Measurements from ENCODE around the gene COMMD10.
A peak's percentile ranks its signal among the peaks of the same experiment; 100 is the strongest.
"Not testable (repeated sequence)": the region's sequence is repeated elsewhere in the genome, so short reads cannot be mapped to it uniquely, and the experiment has no call there.

Gene COMMD10

GRCh38 chr5:116078199-116078598 lies 6.6 kb upstream of the COMMD10 start:
- Histone ChIP-seq H3K4me2 (ENCODE audit: low read length, poor library complexity, severe bottlenecking) (no peak overlapping the region), H4K8ac (ENCODE audit: low read length) (no peak overlapping the region), H3K27me3 (ENCODE audit: control insufficient read depth in 1 of 2, insufficient read depth in 1 of 2, low read length in 2 of 2) (no peaks in the 10 kb centered on the region), H4K91ac (ENCODE audit: low read length) (no peak overlapping the region), H3K4me3 (ENCODE audit: insufficient read depth in 1 of 2, low read depth in 1 of 2, low read length in 2 of 2) (no peak overlapping the region), H3K9ac (ENCODE audit: low read length) (no peak overlapping the region), H2BK120ac (ENCODE audit: low read depth, low read length) (no peak overlapping the region), H3K23ac (ENCODE audit: low read length in 2 of 2) (no peak overlapping the region), H3K18ac (ENCODE audit: low read depth in 1 of 2, low read length in 2 of 2) (no peak overlapping the region), H3K79me1 (replicated peaks; ENCODE audit: low read length, poor library complexity, severe bottlenecking) (peaks cover 5% of the 10 kb centered on the region), H3K27ac (ENCODE audit: low read length, poor library complexity, severe bottlenecking) (no peak overlapping the region), H2BK15ac (ENCODE audit: low read depth, poor library complexity, severe bottlenecking) (no peak overlapping the region), H2AFZ (ENCODE audit: low read depth, low read length) (no peak overlapping the region), H3K4ac (ENCODE audit: low read depth in 1 of 2, low read length in 2 of 2) (no peak overlapping the region), H3K36me3 (ENCODE audit: control insufficient read depth in 1 of 2, insufficient read depth in 2 of 2, low read depth in 1 of 2, low read length in 2 of 2) (peaks cover 0 to 6% of the 10 kb centered on the region in 2 experiments), H2BK12ac (ENCODE audit: low read length in 2 of 2) (no peak overlapping the region), H2BK5ac (ENCODE audit: low read depth, low read length, poor library complexity, severe bottlenecking) (no peak overlapping the region), H3K14ac (ENCODE audit: low read length in 2 of 2) (no peak overlapping the region), H3K9me3 (ENCODE audit: control insufficient read depth, low read length) (no peaks in the 10 kb centered on the region), H3K4me1 (ENCODE audit: control insufficient read depth, insufficient read depth, low read depth, low read length) (no peaks in the 10 kb centered on the region), H2AK5ac (ENCODE audit: low read length, severe bottlenecking) (no peak overlapping the region)
- WGBS = 96% methylated on average over 5 of the region's 5 CpGs
- DNase-seq = no peak

DNA sequence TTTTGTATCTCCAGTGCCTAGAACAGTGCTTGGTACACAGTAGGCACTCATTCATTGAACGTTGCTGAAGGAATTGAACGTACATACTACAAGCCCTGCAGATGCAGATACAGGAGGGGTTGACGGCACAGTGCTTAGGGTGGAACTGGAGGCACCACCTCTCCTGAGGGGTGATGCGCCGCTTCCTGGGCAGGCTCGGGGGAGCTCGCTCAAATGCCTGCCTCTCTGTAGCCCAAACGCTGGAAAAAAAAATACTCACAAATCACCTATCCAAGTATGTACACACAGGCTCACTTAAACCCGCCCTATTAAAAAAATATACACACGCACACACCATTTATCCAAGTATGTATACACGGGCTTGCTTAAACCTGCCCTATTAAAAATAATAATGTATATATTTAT lies 536 bp upstream of the COMMD10 start:
- H3K79me1 ChIP-seq (replicated peaks; ENCODE audit: low read length, poor library complexity, severe bottlenecking) = peaks cover 13% of the 10 kb centered on the region
- no peak overlapping the region for H3K14ac ChIP-seq (ENCODE audit: low read length in 2 of 2)
- H3K4ac ChIP-seq (ENCODE audit: low read depth in 1 of 2, low read length in 2 of 2) = no peak overlapping the region
- H2AK5ac ChIP-seq (ENCODE audit: low read length, severe bottlenecking) = no peak overlapping the region
- peak overlapping the region; percentile 2 for H4K8ac ChIP-seq (ENCODE audit: low read length)
- H3K9ac ChIP-seq (ENCODE audit: low read length) = peak overlapping the region; percentile 97
- H3K4me1 ChIP-seq (ENCODE audit: control insufficient read depth, insufficient read depth, low read depth, low read length) = peaks cover 4% of the 10 kb centered on the region
- no peaks in the 10 kb centered on the region for H3K27me3 ChIP-seq (ENCODE audit: control insufficient read depth in 1 of 2, insufficient read depth in 1 of 2, low read length in 2 of 2)
- no peak overlapping the region for H2BK12ac ChIP-seq (ENCODE audit: low read length in 2 of 2)
- peak; percentile 45 for DNase-seq
- H3K4me3 ChIP-seq (ENCODE audit: insufficient read depth in 1 of 2, low read depth in 1 of 2, low read length in 2 of 2) = peak overlapping the region; percentile 29 to 80
- no peak overlapping the region for H2BK5ac ChIP-seq (ENCODE audit: low read depth, low read length, poor library complexity, severe bottlenecking)
- H2AFZ ChIP-seq (ENCODE audit: low read depth, low read length) = no peak overlapping the region
- no peak overlapping the region for H3K27ac ChIP-seq (ENCODE audit: low read length, poor library complexity, severe bottlenecking)
- no peak overlapping the region for H4K91ac ChIP-seq (ENCODE audit: low read length)
- 22% methylated on average over 10 of the region's 11 CpGs for WGBS
- H3K36me3 ChIP-seq (ENCODE audit: control insufficient read depth in 1 of 2, insufficient read depth in 2 of 2, low read depth in 1 of 2, low read length in 2 of 2) = peaks cover 6 to 8% of the 10 kb centered on the region in 2 experiments
- H2BK120ac ChIP-seq (ENCODE audit: low read depth, low read length) = no peak overlapping the region
- H3K23ac ChIP-seq (ENCODE audit: low read length in 2 of 2) = no peak overlapping the region
- no peak overlapping the region for H3K18ac ChIP-seq (ENCODE audit: low read depth in 1 of 2, low read length in 2 of 2)
- no peak overlapping the region for H2BK15ac ChIP-seq (ENCODE audit: low read depth, poor library complexity, severe bottlenecking)
- H3K9me3 ChIP-seq (ENCODE audit: control insufficient read depth, low read length) = no peaks in the 10 kb centered on the region
- peak overlapping the region; percentile 12 for H3K4me2 ChIP-seq (ENCODE audit: low read length, poor library complexity, severe bottlenecking)

- H3K27ac ChIP-seq (ENCODE audit: low read length, poor library complexity, severe bottlenecking); H2AK5ac ChIP-seq (ENCODE audit: low read length, severe bottlenecking); H3K4me1 ChIP-seq (ENCODE audit: control insufficient read depth, insufficient read depth, low read depth, low read length); H3K18ac ChIP-seq (ENCODE audit: low read depth in 1 of 2, low read length in 2 of 2); H2BK12ac ChIP-seq (ENCODE audit: low read length in 2 of 2); H2BK15ac ChIP-seq (ENCODE audit: low read depth, poor library complexity, severe bottlenecking); H3K9me3 ChIP-seq (ENCODE audit: control insufficient read depth, low read length); H4K91ac ChIP-seq (ENCODE audit: low read length); H2BK5ac ChIP-seq (ENCODE audit: low read depth, low read length, poor library complexity, severe bottlenecking); H4K8ac ChIP-seq (ENCODE audit: low read length); H2BK120ac ChIP-seq (ENCODE audit: low read depth, low read length); H3K14ac ChIP-seq (ENCODE audit: low read length in 2 of 2); H3K23ac ChIP-seq (ENCODE audit: low read length in 2 of 2); H3K4me2 ChIP-seq (ENCODE audit: low read length, poor library complexity, severe bottlenecking); DNase-seq; H3K27me3 ChIP-seq (ENCODE audit: control insufficient read depth in 1 of 2, insufficient read depth in 1 of 2, low read length in 2 of 2); H2AFZ ChIP-seq (ENCODE audit: low read depth, low read length): not testable (repeated sequence)
- Histone ChIP-seq H3K4me3 (ENCODE audit: insufficient read depth in 1 of 2, low read depth in 1 of 2, low read length in 2 of 2) (peak overlapping the region in 1 of 2 experiments; percentile 80), H3K36me3 (ENCODE audit: control insufficient read depth in 1 of 2, insufficient read depth in 2 of 2, low read depth in 1 of 2, low read length in 2 of 2) (peaks cover 0 to 11% of the 10 kb centered on the region in 2 experiments), H3K4ac (ENCODE audit: low read depth in 1 of 2, low read length in 2 of 2) (peak overlapping the region in 1 of 2 experiments; percentile 43), H3K9ac (ENCODE audit: low read length) (peak overlapping the region; percentile 97), H3K79me1 (replicated peaks; ENCODE audit: low read length, poor library complexity, severe bottlenecking) (peaks cover 17% of the 10 kb centered on the region)
- WGBS = 98% methylated on average over 10 of the region's 11 CpGs
These were observed 1.5 kb downstream of the COMMD10 start for GRCh38 chr5:116086309-116086708.

- peaks cover 16% of the 10 kb centered on the region for H3K79me1 ChIP-seq (replicated peaks; ENCODE audit: low read length, poor library complexity, severe bottlenecking)
- no peak overlapping the region for H4K91ac ChIP-seq (ENCODE audit: low read length)
- no peak overlapping the region for H4K8ac ChIP-seq (ENCODE audit: low read length)
- no peak overlapping the region for H3K9ac ChIP-seq (ENCODE audit: low read length)
- no peak overlapping the region for H2AFZ ChIP-seq (ENCODE audit: low read depth, low read length)
- peaks cover under 1 to 27% of the 10 kb centered on the region in 2 experiments for H3K36me3 ChIP-seq (ENCODE audit: control insufficient read depth in 1 of 2, insufficient read depth in 2 of 2, low read depth in 1 of 2, low read length in 2 of 2)
- no peak overlapping the region for H3K4me2 ChIP-seq (ENCODE audit: low read length, poor library complexity, severe bottlenecking)
- H3K14ac ChIP-seq (ENCODE audit: low read length in 2 of 2) = no peak overlapping the region
- no peak overlapping the region for H2AK5ac ChIP-seq (ENCODE audit: low read length, severe bottlenecking)
- peaks cover 4% of the 10 kb centered on the region for H3K4me1 ChIP-seq (ENCODE audit: control insufficient read depth, insufficient read depth, low read depth, low read length)
- no peak for DNase-seq
- no peak overlapping the region for H3K4me3 ChIP-seq (ENCODE audit: insufficient read depth in 1 of 2, low read depth in 1 of 2, low read length in 2 of 2)
- H3K9me3 ChIP-seq (ENCODE audit: control insufficient read depth, low read length) = no peaks in the 10 kb centered on the region
- H3K4ac ChIP-seq (ENCODE audit: low read depth in 1 of 2, low read length in 2 of 2) = no peak overlapping the region
- no peak overlapping the region for H2BK120ac ChIP-seq (ENCODE audit: low read depth, low read length)
- H3K27ac ChIP-seq (ENCODE audit: low read length, poor library complexity, severe bottlenecking) = no peak overlapping the region
- H3K27me3 ChIP-seq (ENCODE audit: control insufficient read depth in 1 of 2, insufficient read depth in 1 of 2, low read length in 2 of 2) = no peaks in the 10 kb centered on the region
- H2BK12ac ChIP-seq (ENCODE audit: low read length in 2 of 2) = no peak overlapping the region
- H2BK5ac ChIP-seq (ENCODE audit: low read depth, low read length, poor library complexity, severe bottlenecking) = no peak overlapping the region
- no peak overlapping the region for H2BK15ac ChIP-seq (ENCODE audit: low read depth, poor library complexity, severe bottlenecking)
- no peak overlapping the region for H3K18ac ChIP-seq (ENCODE audit: low read depth in 1 of 2, low read length in 2 of 2)
- H3K23ac ChIP-seq (ENCODE audit: low read length in 2 of 2) = no peak overlapping the region
These were observed 3.2 kb downstream of the COMMD10 start for GRCh38 chr5:116088062-116088461.
